HG03066 (cell line): ENCODE results near the gene CD14.
"Not testable (repeated sequence)": the region's sequence is repeated elsewhere in the genome, so short reads cannot be mapped to it uniquely, and the experiment has no call there.

Experiments
- ATAC-seq: cut with Tn5 transposase; IDR thresholded peaks from one replicate; pipeline ENCODE4 v1.9.1; 2021; ENCODE audit warnings: low read depth; ENCODE audit not compliant: unreplicated experiment

The CD14 gene

DNA sequence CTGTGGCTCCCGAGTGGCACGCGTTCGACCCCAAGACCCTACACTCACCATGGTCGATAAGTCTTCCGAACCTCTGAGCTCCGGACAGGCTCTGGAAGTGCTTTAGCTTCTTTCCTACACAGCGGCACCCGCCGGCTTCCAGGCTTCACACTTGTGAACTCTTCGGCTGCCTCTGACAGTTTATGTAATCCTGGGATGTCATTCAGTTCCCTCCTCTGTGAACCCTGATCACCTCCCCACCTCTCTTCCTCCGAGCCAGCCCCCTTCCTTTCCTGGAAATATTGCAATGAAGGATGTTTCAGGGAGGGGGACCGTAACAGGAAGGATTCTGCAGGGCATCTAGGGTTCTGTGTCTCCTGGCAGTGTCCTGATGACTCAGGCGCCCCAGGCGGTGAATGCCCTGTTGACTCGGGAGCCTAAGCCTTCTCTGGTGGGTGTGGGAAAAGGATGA lies at the start of gene CD14:
Gene CD14, minus strand, starts transcription at position 155 of the 451 bp plus-strand sequence. Its CDS starts 104 bp downstream, at position 51.
- peak; percentile 6 for ATAC-seq

GRCh38 chr5:140678993-140679392 lies 46.0 kb upstream of the CD14 start:
- ATAC-seq = no peak

GRCh38 chr5:140677947-140678346 lies 45.0 kb upstream of the CD14 start:
- ATAC-seq = peak; percentile 62

- no peak for ATAC-seq
These were observed 41.7 kb upstream of the CD14 start for GRCh38 chr5:140674629-140675028.

DNA sequence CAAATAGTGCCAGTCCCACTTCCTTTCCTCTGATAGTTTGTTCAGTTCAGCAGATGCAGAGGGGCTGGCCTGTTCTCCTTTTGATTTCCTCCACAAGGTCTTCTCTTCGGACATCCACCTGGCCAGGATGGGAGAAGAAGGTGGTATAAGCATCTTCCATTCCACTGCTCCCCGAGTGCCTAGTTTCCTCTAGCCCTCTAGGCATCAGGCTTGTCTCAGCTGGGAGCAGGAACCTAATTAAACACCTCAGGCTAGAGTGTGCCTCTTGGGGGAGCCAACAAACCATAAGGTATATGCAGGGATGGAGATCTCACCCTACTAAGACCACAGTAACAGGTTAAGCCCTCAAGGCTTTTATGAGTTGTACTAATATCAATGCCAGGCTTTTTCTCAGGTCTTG lies 41.2 kb upstream of the CD14 start:
- ATAC-seq = no peak

DNA sequence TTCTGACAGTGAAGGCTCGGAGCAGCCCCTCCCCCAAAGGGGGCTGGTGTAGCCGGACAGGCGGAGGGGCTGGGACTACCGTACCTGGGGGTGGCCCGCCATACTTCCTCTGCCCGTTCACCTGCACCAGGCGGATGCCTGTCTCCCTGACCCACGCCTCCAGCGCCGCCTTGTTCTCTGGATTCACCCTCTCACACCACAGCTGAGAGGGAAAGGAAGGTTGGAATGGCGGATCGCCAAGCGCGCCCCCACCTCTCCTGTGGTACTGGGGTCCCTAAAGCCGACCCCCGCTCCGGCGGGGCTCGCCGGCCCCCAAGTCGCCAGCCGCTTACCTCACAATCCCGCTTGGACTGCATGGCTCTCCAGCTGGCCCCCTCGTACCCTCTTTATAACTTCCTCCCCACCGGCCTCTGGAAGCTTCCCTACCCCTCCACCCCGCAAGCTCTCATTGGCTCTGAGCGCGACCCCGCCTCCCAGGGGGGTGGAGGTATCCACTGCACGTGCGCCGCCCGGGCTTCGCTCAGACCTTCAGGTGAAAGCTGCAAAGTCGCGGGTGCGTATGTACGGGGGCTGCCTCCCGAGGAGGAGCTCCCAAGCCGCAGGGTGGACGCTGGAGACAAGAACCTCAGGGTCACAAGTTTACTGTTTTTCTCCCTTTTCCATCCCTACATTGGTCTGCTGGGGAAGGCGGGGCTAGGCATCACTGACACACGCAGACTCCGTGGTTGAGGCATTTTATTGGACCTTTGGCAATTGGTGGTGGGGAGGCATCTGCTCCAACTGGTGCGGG lies 40.4 kb upstream of the CD14 start, which contains the start of gene DND1:
Gene DND1, minus strand, starts transcription at position 390 of the 790 bp plus-strand sequence. Its CDS starts 34 bp downstream, at position 356.
- no peak for ATAC-seq

- ATAC-seq = no peak
These were observed 39.6 kb upstream of the CD14 start for GRCh38 chr5:140672455-140673186.

DNA sequence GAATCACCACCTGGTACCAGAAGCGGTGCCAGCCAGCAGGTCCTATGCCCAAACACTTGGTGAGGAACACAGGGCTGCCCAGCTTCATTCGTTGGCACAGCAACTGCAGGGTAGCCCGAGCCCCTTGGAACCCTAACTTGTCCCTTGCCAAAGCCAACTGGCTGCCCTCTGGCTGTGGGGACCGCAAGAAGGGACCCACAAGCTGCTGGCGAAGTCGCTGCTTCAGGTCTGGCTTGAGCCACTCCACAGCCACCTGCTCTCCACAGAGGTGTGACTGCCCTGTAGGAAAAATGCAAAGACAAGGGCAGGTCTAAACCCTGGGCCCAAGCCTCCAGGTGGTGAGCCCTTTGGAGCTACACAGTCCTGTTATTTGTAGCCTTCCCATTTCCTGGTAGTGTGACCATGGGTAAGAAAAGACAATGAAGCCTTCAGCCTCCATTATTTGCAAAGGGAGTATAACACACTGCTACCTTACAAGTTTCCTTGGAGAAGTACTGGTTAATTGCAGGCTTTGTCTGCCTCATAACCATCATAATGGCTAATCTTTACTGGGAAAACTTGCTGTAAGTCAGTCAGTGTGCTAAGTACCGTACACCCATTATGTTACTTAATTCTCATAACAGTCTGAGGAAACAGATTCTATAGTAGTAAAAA lies 38.6 kb upstream of the CD14 start:
- ATAC-seq = no peak

DNA sequence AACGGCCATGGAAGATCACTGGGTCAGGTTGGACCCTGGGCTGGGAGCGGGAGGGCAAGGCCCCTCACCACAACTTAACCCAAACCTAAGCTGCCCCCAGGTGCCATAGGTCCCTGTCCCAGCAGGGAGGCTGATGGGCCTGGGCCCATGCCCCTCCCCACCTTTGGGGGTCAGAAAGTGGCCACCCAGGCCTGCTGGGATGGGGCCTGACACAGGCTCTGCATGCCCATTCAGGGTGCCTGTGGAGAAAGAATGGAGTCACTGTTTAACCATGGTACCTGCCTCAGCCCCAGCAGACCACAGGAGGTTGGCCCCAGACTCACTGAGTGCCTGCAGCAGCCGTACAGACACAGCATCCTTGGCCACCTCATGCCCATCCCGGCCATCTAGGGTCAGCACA lies 38.1 kb upstream of the CD14 start:
- ATAC-seq = not testable (repeated sequence)

GRCh38 chr5:140664359-140665119 lies 31.6 kb upstream of the CD14 start, which contains the start of gene WDR55:
WDR55 (plus strand) TSS chr5:140664904; CDS start chr5:140664913, 9 bp downstream.
- ATAC-seq = peak; percentile 98

DNA sequence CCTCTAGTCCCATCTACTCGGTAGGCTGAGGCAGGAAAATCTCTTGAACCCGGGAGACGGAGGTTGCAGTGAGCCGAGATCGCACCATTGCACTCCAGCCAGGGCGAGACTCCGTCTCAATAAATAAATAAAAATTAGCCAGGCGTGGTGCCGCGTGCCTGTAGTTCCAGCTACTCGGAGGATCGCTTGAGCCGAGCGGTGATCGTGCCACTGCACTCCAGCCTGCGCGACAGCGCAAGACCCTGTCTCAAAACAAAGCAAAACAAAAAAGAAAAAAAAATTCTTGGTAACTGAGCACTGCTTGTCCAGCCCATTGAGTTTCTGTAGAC lies 31.0 kb upstream of the CD14 start:
- no peak for ATAC-seq

DNA sequence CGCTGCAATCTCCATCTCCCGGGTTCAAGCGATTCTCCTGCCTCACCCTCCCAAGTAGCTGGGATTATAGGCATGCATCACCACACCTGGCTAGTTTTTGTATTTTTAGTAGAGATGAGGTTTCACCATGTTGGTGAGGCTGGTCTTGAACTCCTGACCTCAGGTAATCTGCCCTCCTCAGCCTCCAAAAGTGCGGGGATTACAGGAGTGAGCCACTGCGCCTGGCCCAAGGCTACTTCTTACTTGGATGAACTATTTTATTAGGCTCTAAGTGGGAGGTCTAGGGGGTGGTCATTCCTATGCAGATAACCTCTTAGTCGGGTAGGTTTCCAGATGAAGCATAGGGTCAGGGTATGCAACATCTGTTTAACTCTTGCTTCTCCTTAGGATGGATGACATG lies 27.4 kb upstream of the CD14 start:
- ATAC-seq = not testable (repeated sequence)

DNA sequence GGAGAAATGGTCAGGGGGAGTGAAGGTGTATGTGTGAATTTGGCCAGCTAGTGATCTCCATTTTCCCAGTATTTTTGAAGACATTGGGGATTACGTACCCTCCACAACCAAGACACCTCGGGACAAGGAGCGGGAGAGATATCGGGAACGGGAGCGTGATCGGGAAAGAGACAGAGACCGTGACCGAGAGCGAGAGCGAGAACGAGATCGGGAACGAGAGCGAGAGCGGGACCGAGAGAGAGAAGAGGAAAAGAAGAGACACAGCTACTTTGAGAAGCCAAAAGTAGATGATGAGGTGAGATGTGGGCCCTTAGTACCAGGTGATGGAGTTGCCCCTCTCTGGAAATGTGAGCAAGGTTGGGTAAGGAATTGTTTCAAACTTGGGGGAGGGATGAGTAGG lies 25.9 kb upstream of the CD14 start:
- no peak for ATAC-seq

- no peak for ATAC-seq
These were observed 14.1 kb upstream of the CD14 start for GRCh38 chr5:140647042-140647419.

- ATAC-seq = no peak
These were observed 9.7 kb upstream of the CD14 start for GRCh38 chr5:140642718-140643117.

- no peak for ATAC-seq
These were observed 8.7 kb upstream of the CD14 start for GRCh38 chr5:140641716-140642115.

- ATAC-seq = peak; percentile 93
These were observed 6.4 kb upstream of the CD14 start, which contains the start of gene TMCO6 for GRCh38 chr5:140639148-140639981. TMCO6 (plus strand) TSS chr5:140639451; CDS start chr5:140639528, 77 bp downstream.

GRCh38 chr5:140638898-140639147 lies 5.8 kb upstream of the CD14 start:
- ATAC-seq = not testable (repeated sequence)

DNA sequence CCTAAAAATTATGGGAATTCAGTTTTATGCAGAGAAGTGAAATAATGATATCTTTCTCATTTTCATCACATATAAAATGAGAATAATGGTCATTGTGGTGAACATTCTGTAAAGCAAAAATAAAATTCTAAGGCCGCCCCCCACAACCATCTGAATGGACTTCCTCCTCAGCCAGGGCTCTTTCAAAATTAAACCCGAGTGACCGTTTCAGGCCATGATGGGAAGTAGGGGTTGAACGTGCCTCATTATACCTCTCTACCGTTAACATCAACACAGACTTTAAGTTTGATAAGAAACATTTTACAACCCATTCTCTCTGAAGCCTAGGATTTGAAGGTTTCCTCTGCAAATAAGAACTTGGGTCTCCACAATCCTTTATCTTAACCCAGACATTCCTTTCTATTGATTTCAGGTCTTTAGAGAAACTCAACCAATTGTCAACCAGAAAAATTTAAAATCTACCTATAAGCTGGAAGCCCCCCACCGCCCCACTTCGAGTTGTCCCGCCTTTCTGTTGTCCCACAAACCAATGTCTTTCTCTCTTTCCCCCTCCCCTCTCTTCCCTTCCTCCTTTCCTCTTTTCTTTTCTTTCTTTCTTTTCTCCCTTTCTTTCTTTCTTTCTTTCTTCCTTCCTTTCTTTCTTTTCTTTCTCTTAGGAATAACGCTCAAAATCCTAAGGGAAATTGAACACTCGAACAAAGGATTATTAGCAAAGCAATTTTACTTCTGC lies 4.6 kb upstream of the CD14 start:
- no peak for ATAC-seq
